Muscle of leg (tissue), 11 donors: ENCODE measurements around the gene TGFB1I1. TPM values are rescaled to one million over a fixed set of nuclear protein-coding genes. Genes with fewer than 3 reads are reported as not detected.

Source experiments
- DNase-seq: peaks from one replicate; pipeline ENCODE4 v3.0.0; 2013
- H3K27ac ChIP-seq: one replicate; pipeline ENCODE4 v1.5.1; 2013; ENCODE audit warnings: mild to moderate bottlenecking, low read length, control low read depth
- H3K27me3 ChIP-seq: one replicate; pipeline ENCODE4 v1.6.1; 2013; ENCODE audit warnings: low read length; ENCODE audit not compliant: control insufficient read depth, insufficient read depth
- H3K36me3 ChIP-seq: one replicate; pipeline ENCODE4 v1.6.1; 2013; ENCODE audit warnings: low read length; ENCODE audit not compliant: control insufficient read depth, insufficient read depth
- H3K4me1 ChIP-seq: one replicate; pipeline ENCODE4 v1.6.1; 2013; ENCODE audit warnings: low read length; ENCODE audit not compliant: control insufficient read depth, insufficient read depth
- H3K4me3 ChIP-seq: one replicate; pipeline ENCODE4 v1.5.1; 2013; ENCODE audit warnings: low read length, control low read depth
- H3K9me3 ChIP-seq: replicated peaks from 2 replicates; pipeline ENCODE4 v1.6.1; 2013; ENCODE audit warnings: low read depth, low read length; ENCODE audit not compliant: control insufficient read depth
- WGBS: methylation state at CpG from one replicate; pipeline ENCODE4 v1.1.5; 2013; ENCODE audit warnings: missing lambda C conversion rate; ENCODE audit not compliant: insufficient coverage; 5-methylcytosine and 5-hydroxymethylcytosine counted together
- polyA plus RNA-seq, 8 donors: library from polyadenylated mRNA; unstranded; fragments of 120-200 nt; gene quantifications; one replicate each; pipeline versions ENCODE4 v1.2.1 to v1.2.3, GENCODE V29; 2013; ENCODE audit warnings: inconsistent platforms in 1 of 8, low replicate concordance in 1 of 8; ENCODE audit not compliant: insufficient read length in 8 of 8, insufficient read depth in 1 of 8
- total RNA-seq: library from RNA; stranded (reverse); fragments of 120-200 nt; gene quantifications from one replicate; pipeline ENCODE4 v1.2.4, GENCODE V29; 2013

TGFB1I1 gene
- total and polyA plus RNA-seq, 9 donors, result 29.9 to 127 (median 84.6) TPM

DNA sequence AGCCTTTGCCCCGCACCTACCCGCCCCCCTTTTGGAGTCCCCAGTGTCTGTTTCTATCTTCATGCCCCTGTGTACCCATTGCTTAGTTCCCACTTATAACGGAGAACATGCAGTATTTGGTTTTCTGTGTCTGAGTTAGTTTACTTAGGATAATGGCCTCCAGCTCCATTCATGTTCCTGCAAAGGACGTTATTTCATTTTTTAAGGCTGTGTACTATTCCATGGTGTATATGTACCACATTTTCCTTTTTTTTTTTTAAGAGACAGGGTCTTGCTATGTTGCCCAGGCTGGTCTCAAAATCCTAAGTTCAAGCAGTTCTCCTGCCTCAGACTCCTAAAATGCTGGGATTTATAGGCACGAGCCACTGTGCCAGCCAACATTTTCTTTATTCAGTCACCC, 4.1 kb upstream of the TGFB1I1 start:
- Histone ChIP-seq H3K36me3 (peaks cover 38% of the 10 kb centered on the region), H3K9me3 (no peaks in the 10 kb centered on the region), H3K4me1 (peaks cover 19% of the 10 kb centered on the region), H3K27ac (no peak overlapping the region), H3K27me3 (no peaks in the 10 kb centered on the region), H3K4me3 (no peak overlapping the region)
- WGBS, result no CpG with 5 or more reads among the region's 5 CpGs
- no peak for DNase-seq

DNA sequence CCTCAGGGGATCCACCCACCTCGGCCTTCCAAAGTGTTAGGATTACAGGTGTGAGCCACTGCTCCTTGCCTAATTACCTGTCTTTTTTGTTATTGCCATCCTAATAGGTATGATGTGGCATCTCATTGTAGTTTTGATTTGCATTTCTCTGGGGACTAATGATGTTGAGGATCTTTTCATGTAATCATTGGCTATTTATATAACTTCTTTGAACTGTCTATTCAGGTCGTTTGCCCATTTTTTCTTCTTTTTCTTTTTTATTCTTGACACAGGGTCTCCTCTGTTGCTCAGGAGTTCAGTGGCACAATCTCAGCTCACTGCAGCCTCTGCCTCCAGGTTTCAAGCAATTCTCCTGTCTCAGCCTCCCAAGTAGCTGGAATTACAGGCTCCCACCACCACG, 1.3 kb upstream of the TGFB1I1 start:
- H3K4me3 ChIP-seq, result no peak overlapping the region
- H3K4me1 ChIP-seq, result peaks cover 35% of the 10 kb centered on the region
- peak overlapping the region; percentile 94 for H3K27ac ChIP-seq
- H3K36me3 ChIP-seq, result peaks cover 41% of the 10 kb centered on the region
- H3K27me3 ChIP-seq, result no peaks in the 10 kb centered on the region
- no peaks in the 10 kb centered on the region for H3K9me3 ChIP-seq
- no CpG with 5 or more reads among the region's 3 CpGs for WGBS
- DNase-seq, result no peak

DNA sequence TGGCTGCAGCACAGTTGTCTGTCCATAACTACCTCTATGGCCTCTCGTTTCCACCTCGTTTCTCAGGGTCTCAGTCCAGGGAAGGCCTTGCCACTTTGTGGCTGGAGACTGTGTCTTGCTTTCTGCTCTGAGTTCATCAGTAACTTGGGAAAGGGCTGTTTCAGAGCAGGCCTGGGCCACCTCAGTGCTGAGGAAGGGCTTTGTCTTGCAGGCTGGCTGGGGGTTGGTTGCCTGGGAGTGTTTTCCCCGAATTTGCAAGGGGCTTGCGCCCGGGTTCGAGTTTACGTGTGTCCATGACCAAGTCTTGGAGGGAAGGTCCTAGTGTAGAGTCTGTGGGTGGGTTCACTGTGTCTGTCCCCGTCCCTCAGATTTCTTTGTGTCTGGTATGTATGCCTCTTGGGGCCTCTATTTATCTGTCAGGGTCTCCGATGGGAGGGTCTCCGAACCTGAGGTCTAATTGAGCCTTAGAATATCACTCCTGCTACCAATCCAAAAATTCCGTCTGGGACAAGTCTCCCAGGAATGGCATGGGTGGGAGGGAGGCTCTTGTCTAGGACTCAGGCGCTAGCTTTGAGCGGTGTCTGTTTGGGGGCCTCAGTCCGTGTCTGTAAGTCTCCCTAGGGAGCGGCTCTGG, 594 bp upstream of the TGFB1I1 start:
- H3K9me3 ChIP-seq, result no peaks in the 10 kb centered on the region

DNA sequence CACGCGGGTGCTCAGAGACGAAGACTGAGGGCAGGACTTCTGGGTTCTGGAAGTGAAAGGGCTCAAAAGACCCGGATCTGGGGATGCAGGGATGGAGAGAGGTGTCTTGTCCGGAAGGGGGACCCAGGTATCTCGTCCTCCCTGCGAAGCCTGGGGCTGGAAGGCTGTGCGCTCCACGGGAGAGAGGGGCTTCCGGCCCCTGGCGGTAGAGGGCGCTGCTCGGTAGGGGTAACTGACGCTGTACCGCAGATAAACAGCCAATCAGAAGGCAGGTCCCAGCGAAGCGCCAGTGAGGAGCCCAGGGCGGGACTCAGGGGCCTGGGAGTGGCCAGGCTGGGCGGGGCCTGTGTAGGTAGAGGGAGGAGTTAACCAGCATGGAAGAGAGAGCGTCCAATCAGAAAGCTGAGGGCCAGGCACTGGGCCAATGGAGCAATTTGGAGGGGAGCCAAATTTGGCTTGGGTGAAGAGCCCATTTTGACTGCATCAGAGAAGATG, 804 bp downstream of the TGFB1I1 start:
- H3K27ac ChIP-seq, result peak overlapping the region; percentile 94
- peak; percentile 94 for DNase-seq
- peaks cover 47% of the 10 kb centered on the region for H3K4me1 ChIP-seq
- 27% methylated on average over 20 of the region's 20 CpGs for WGBS
- peaks cover 43% of the 10 kb centered on the region for H3K36me3 ChIP-seq
- H3K27me3 ChIP-seq, result no peaks in the 10 kb centered on the region
- no peaks in the 10 kb centered on the region for H3K9me3 ChIP-seq
- H3K4me3 ChIP-seq, result peak overlapping the region; percentile 88

More for the DNA sequence above, 594 bp upstream of the TGFB1I1 start:
- WGBS, result 0% methylated on average over 4 of the region's 15 CpGs
- Histone ChIP-seq H3K27me3 (no peaks in the 10 kb centered on the region), H3K27ac (peak overlapping the region; percentile 94), H3K4me3 (peak overlapping the region; percentile 88), H3K36me3 (peaks cover 41% of the 10 kb centered on the region), H3K4me1 (peaks cover 42% of the 10 kb centered on the region)
- no peak for DNase-seq

DNA sequence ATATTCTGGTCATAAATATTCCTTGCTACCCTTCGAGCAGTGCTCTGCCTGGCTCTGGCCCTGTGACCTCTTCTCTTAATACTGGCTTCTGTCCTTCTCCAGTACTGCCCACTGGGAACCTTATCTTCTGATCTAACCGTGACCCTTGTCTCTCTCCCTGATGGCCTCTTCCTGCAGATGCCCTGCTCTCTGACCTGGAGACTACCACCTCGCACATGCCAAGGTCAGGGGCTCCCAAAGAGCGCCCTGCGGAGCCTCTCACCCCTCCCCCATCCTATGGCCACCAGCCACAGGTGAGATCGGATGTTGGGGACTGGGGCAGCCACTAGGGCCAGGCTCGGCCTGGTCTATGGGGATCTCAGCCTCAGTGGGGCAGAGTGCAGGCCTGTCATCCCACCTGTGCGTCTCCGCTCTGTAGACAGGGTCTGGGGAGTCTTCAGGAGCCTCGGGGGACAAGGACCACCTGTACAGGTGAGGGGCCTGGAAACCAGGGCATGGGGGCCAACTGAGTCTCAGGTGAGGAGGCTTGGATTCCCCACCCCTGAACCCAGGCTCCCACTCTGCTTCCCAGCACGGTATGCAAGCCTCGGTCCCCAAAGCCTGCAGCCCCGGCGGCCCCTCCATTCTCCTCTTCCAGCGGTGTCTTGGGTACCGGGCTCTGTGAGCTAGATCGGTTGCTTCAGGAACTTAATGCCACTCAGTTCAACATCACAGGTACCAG, 1.5 kb downstream of the TGFB1I1 start:
- 80% methylated on average over 6 of the region's 17 CpGs for WGBS

DNA sequence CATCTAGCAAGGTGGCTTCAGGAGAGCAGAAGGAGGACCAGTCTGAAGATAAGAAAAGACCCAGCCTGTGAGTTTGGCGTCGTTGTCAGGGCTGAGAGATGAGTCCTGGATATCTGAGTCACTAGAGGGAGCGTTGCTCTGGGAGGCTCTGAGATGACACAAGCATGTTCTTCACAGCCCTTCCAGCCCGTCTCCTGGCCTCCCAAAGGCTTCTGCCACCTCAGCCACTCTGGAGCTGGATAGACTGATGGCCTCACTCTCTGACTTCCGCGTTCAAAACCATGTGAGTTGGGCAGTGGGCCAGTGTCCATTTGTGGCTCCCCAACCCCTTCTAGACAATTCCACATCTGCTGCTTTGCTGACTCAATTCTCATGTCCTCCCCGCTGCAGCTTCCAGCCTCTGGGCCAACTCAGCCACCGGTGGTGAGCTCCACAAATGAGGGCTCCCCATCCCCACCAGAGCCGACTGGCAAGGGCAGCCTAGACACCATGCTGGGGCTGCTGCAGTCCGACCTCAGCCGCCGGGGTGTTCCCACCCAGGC, 2.3 kb downstream of the TGFB1I1 start:
- 66% methylated on average over 9 of the region's 12 CpGs for WGBS
- Histone ChIP-seq H3K36me3 (peaks cover 56% of the 10 kb centered on the region), H3K27me3 (no peaks in the 10 kb centered on the region), H3K9me3 (no peaks in the 10 kb centered on the region), H3K4me1 (peaks cover 47% of the 10 kb centered on the region), H3K4me3 (no peak overlapping the region), H3K27ac (no peak overlapping the region)
- DNase-seq, result peak; percentile 62

More for the DNA sequence above, 1.5 kb downstream of the TGFB1I1 start:
- Histone ChIP-seq H3K27me3 (no peaks in the 10 kb centered on the region), H3K4me3 (no peak overlapping the region), H3K9me3 (no peaks in the 10 kb centered on the region), H3K27ac (no peak overlapping the region), H3K4me1 (peaks cover 47% of the 10 kb centered on the region), H3K36me3 (peaks cover 50% of the 10 kb centered on the region)
- DNase-seq, result no peak

DNA sequence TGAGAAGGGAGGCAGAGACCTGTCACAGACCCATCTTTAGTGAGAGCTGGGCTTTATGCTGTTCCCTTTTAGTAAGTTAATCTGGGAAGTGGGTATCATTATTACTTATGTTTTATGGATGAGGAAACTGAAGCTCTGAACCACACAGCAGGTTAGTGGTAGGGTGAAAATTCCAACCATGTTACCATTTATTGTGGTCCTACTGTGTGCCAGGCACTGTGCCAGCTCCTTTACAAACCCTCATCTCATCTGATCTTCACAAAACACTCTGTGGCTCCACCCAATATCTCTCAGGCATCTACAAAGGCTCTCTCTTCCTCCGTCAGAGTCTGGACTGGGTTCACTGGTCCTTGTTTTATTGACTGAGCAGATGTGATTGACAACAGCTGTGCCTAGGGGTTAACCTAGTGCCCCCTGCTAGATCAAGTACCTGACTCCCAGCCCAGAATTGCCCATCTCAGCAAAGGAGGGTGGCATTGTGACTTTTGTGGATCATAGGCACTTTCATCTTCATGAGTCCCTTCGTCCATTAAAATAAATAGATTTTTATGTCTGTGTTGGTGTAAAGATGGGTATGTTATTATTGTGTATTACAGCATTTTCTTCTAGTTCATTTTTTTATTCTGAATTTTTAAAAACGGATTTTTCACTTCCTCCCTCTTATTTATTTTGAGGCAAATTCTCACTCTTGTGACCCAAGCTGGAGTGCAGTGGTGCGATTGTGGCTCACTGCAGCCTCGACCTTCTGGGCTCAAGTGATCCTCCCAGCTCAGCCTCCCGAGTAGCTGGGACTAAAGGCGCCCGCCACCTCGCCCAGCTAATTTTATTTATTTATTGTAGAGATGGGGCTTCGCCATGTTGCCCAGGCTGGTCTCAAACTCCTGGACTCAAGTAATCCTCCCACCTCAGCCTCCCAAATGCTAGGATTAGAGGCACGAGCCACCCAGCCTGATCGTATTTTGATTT, 3.1 kb downstream of the TGFB1I1 start:
- no peak for DNase-seq
- H3K27ac ChIP-seq, result no peak overlapping the region
- peaks cover 47% of the 10 kb centered on the region for H3K4me1 ChIP-seq
- WGBS, result 89% methylated on average over 3 of the region's 12 CpGs
- no peak overlapping the region for H3K4me3 ChIP-seq
- H3K36me3 ChIP-seq, result peaks cover 58% of the 10 kb centered on the region
- H3K27me3 ChIP-seq, result no peaks in the 10 kb centered on the region
- no peaks in the 10 kb centered on the region for H3K9me3 ChIP-seq

DNA sequence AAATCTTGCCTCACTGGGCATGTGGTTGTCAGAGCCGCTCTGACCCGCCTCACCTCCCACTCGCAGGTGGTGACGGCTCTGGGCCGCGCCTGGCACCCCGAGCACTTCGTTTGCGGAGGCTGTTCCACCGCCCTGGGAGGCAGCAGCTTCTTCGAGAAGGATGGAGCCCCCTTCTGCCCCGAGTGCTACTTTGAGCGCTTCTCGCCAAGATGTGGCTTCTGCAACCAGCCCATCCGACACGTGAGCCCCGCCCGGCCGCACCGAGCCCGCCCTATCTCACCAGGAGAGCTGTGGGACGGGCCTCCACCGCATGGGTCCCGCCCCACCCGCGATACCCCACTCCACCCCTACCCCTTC, 4.0 kb downstream of the TGFB1I1 start:
- no peak overlapping the region for H3K27ac ChIP-seq
- H3K27me3 ChIP-seq, result no peaks in the 10 kb centered on the region
- H3K36me3 ChIP-seq, result peaks cover 58% of the 10 kb centered on the region
- H3K9me3 ChIP-seq, result no peaks in the 10 kb centered on the region
- 69% methylated on average over 24 of the region's 26 CpGs for WGBS
- H3K4me1 ChIP-seq, result peaks cover 52% of the 10 kb centered on the region
- no peak for DNase-seq
- no peak overlapping the region for H3K4me3 ChIP-seq

DNA sequence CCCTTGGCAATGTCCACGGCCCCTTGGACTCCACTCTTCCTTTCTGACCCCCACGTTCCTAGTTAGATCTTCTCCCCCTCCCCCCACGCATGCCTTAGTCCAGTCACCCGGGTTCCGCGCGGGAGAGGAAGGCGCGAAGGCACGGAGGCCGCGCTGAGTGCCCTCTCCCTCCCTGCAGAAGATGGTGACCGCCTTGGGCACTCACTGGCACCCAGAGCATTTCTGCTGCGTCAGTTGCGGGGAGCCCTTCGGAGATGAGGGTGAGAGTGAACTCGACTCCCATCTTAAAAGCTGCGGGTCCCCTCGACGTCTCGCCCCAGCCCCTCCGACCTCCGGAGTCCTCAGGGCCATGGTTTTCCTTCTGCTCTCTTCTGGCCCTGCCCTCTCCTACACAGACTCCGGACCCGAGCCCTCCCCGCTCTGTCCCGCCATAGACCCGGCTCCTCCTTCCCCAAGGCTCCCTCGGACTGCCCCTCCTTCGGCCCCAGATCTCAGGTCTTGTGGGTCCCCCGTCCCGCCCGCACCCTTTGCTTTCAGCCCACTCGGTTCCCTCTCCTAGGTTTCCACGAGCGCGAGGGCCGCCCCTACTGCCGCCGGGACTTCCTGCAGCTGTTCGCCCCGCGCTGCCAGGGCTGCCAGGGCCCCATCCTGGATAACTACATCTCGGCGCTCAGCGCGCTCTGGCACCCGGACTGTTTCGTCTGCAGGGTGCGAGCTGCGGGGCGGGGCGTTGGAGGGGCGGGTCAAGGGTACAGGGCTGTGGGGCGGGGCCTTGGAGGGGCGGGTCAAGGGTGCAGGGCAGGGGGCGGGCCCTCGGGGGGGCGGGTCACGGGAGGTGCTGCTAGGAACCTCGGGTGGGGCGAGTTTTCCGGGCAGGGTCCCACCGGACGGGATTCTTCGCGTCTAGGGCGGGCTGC, 4.6 kb downstream of the TGFB1I1 start:
- peak overlapping the region; percentile 17 for H3K4me3 ChIP-seq
- H3K9me3 ChIP-seq, result no peaks in the 10 kb centered on the region
- H3K27me3 ChIP-seq, result no peaks in the 10 kb centered on the region
- peak; percentile 72 for DNase-seq
- H3K36me3 ChIP-seq, result peaks cover 58% of the 10 kb centered on the region
- peak overlapping the region; percentile 77 for H3K27ac ChIP-seq
- H3K4me1 ChIP-seq, result peaks cover 50% of the 10 kb centered on the region
- 38% methylated on average over 52 of the region's 68 CpGs for WGBS
